Activated naive CD4-positive, alpha-beta T cell treated with anti-CD3 and anti-CD28 coated beads, Interleukin-2, amount 50 U/mL, for 24 hours (primary cell): ENCODE results near the gene RPL39L.

Experiments
- H3K27ac Mint-ChIP-seq: one replicate; pipeline ENCODE4 v1.8.0; 2021; ENCODE audit warnings: mild to moderate bottlenecking, mixed read lengths
- H3K27me3 Mint-ChIP-seq: one replicate; pipeline ENCODE4 v1.8.0; 2021; ENCODE audit warnings: mixed read lengths
- H3K36me3 Mint-ChIP-seq: one replicate; pipeline ENCODE4 v1.8.0; 2021; ENCODE audit warnings: mixed read lengths
- H3K4me1 Mint-ChIP-seq: one replicate; pipeline ENCODE4 v1.8.0; 2021; ENCODE audit warnings: mixed read lengths
- H3K4me3 Mint-ChIP-seq: one replicate; pipeline ENCODE4 v1.8.0; 2021; ENCODE audit warnings: mild to moderate bottlenecking, mixed read lengths
- H3K9me3 Mint-ChIP-seq: one replicate; pipeline ENCODE4 v1.8.0; 2021; ENCODE audit warnings: mixed read lengths

Gene RPL39L

DNA sequence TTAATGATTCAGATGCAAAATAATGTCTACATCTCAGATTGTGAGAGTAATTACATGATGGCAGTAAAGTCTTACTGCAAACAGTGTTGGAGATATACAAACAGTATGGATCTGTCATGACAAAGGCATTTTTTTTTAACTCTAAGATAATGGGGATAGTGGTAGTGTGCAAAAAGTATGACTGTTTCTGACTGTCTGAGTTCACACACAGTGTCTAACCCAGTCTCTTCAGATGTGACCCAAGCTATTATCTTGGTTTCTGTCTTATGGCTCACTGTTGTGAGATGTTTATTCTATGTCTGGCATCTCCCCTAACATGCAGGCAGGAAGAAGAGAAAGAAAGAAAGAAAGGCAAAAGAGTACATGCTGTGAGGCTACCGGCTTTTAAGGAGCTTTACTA lies 17.0 kb downstream of the RPL39L start:
- H3K4me3 Mint-ChIP-seq, result no peak overlapping the region
- H3K4me1 Mint-ChIP-seq, result no peaks in the 10 kb centered on the region
- peaks cover 4% of the 10 kb centered on the region for H3K9me3 Mint-ChIP-seq
- no peaks in the 10 kb centered on the region for H3K27me3 Mint-ChIP-seq
- peaks cover 2% of the 10 kb centered on the region for H3K36me3 Mint-ChIP-seq
- no peak overlapping the region for H3K27ac Mint-ChIP-seq

DNA sequence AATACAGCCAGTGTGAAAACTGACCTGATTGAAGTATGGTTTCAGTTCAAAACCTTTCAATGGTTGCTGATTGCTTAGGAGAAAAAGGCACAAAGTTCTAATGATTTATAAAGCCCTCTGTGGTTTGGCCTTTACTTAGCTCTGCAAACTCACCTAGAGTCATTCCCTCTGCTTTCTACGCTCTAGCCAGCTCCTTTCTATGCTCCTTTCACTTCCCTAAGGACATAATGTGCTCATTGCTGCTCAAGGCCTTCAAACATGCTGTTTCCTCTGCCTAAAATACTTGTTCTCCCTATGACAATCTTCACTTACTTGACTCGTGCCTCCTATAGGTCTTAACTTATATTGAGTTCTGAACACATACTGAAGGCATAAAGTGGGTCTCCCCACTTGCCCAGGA lies 19.0 kb downstream of the RPL39L start:
- no peaks in the 10 kb centered on the region for H3K9me3 Mint-ChIP-seq
- no peaks in the 10 kb centered on the region for H3K4me1 Mint-ChIP-seq
- H3K4me3 Mint-ChIP-seq, result no peak overlapping the region
- H3K27me3 Mint-ChIP-seq, result no peaks in the 10 kb centered on the region
- no peaks in the 10 kb centered on the region for H3K36me3 Mint-ChIP-seq
- no peak overlapping the region for H3K27ac Mint-ChIP-seq

DNA sequence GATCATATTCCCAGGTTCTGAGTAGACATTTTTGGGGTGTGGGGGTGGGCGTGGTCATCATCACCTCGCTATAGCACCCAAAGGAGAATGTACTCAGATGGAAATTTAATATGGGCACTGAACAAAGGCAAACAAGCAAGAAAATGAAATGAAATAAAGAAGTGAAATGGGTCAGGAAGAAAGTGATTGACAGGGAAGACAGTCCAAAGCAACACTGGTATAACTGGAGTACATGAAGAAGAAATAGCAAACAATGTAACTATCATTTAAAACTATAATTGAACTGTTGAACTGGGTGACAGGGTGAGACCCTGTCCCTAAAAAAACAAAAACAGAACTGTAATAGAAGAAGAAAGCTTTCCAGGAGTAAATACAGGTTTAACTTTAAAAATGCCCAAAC lies 24.8 kb downstream of the RPL39L start:
- Mint-ChIP-seq H3K36me3 (no peaks in the 10 kb centered on the region), H3K4me1 (peaks cover 7% of the 10 kb centered on the region), H3K27me3 (no peaks in the 10 kb centered on the region), H3K27ac (no peak overlapping the region), H3K9me3 (no peaks in the 10 kb centered on the region), H3K4me3 (no peak overlapping the region)

DNA sequence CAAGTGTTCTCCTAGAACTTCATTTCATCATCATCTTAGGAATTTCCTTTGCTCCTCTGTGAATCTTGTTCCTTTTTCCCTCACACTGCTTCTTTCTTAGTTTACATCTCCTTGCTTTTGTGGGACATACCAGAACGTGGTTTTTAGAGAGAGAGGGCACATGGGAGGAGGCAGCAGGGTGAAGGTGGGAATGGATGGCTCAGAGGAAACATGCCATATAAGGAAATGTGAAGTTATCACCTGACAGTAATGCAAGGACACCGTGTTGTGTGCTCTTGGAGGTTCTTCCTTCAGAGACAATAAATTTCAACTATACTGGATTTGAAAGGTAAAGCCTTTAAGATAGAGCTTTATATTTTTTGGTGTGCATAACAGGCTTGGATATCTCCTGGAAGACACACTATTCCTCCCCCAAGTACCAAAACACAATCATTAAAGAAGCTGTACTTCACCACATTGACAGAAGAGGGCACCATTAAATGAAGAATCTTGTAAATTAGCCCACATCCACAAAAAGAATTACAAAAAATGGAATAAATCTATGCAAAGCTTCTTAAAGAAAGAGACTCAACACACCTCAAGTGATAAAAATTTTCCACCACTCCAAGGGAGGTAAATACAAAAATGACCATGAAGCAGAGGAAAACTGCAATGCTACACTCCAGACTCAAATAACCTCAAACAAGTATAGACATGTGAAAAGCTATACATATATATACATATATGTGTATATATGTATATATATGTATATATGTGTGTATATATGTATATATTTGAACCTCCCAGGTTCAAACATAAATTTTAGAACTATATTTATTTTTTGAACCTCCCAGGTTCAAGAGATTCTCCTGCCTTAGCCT lies 26.1 kb downstream of the RPL39L start:
- H3K9me3 Mint-ChIP-seq, result no peaks in the 10 kb centered on the region
- H3K27ac Mint-ChIP-seq, result no peak overlapping the region
- H3K4me3 Mint-ChIP-seq, result no peak overlapping the region
- H3K4me1 Mint-ChIP-seq, result peaks cover 7% of the 10 kb centered on the region
- no peaks in the 10 kb centered on the region for H3K36me3 Mint-ChIP-seq
- no peaks in the 10 kb centered on the region for H3K27me3 Mint-ChIP-seq

DNA sequence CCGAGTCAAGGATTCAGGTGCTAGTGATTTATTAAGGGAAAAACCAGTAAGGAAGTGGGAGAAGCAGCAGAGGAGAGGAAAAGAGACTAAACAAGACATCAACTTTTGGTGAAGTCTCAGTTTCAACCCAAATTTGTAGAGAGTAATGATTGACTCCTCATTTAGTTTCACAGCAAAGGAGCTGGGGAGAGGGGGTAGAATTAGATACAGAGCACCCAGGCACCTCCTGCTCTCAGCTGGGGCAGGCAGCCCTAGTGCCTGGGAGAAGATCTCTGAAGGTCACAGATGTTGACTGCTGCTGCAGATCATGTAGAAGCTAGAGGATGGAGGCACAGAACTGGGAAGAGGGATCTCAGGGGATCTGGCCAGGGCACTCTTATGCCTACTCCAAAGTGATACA lies 29.1 kb downstream of the RPL39L start:
- Mint-ChIP-seq H3K4me1 (peaks cover 7% of the 10 kb centered on the region), H3K27ac (no peak overlapping the region), H3K4me3 (no peak overlapping the region), H3K36me3 (no peaks in the 10 kb centered on the region), H3K27me3 (no peaks in the 10 kb centered on the region), H3K9me3 (no peaks in the 10 kb centered on the region)

DNA sequence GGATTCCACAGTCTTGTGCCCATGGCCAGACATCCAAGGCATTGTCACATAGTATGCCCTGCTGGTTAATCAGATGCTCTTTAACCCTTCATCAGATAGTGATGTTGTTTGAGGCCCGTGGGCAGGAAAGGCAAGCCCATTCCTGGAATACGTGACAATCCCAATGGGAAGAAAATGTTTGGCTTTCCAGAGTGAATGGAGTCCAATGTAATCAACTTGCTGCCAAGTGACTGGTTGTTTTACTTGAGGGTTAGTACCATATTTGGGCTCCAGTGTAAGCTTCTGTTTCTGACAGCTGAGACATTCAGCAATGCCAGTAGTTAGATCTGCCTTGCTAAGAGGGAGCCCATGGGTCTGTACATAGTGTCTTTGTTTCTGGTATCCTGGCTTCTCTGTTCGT lies 31.3 kb downstream of the RPL39L start:
- Mint-ChIP-seq H3K4me3 (no peak overlapping the region), H3K36me3 (no peaks in the 10 kb centered on the region), H3K27ac (no peak overlapping the region), H3K4me1 (peaks cover 3% of the 10 kb centered on the region), H3K9me3 (no peaks in the 10 kb centered on the region), H3K27me3 (no peaks in the 10 kb centered on the region)

DNA sequence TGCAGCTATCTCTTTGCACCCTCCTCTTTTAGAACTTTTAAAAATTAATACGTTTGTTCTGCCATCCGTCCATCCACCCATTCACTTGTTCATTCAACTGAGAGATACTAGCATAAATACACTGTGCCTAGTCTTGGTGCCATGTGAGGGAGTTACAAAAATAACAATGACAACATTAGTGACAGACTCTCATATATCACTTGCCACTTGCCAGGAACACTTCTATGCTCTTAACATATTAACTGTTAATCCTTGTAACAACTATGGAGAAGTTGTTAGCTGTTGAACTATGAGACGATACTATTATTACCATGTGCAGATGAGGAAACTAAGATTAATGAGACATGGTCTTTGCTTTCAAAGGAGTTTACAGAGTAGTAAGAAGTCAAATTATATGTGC lies 33.6 kb downstream of the RPL39L start:
- no peaks in the 10 kb centered on the region for H3K9me3 Mint-ChIP-seq
- no peaks in the 10 kb centered on the region for H3K36me3 Mint-ChIP-seq
- no peak overlapping the region for H3K27ac Mint-ChIP-seq
- no peak overlapping the region for H3K4me3 Mint-ChIP-seq
- peaks cover 15% of the 10 kb centered on the region for H3K4me1 Mint-ChIP-seq
- no peaks in the 10 kb centered on the region for H3K27me3 Mint-ChIP-seq

DNA sequence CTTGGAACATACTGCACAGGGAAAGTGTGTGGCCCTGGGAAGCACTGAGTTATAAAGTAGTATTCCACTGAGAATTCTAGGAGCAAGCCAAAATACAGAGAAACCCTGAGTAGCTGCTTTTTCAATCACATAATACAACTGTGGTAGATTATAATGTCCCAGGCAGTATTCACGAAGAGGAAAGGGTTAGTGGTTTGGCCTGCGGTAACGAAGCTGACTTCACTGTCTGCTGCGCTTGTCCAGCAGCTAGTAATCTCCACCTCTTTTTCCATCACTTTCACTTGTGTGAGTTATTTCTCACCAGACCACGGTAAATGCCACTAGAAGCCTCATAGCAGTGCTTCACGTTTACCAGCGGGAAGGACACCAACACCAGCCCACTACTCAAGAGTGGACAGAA lies 34.4 kb downstream of the RPL39L start:
- no peaks in the 10 kb centered on the region for H3K36me3 Mint-ChIP-seq
- H3K27me3 Mint-ChIP-seq, result no peaks in the 10 kb centered on the region
- no peak overlapping the region for H3K27ac Mint-ChIP-seq
- peaks cover 15% of the 10 kb centered on the region for H3K4me1 Mint-ChIP-seq
- H3K9me3 Mint-ChIP-seq, result peaks cover under 1% of the 10 kb centered on the region
- H3K4me3 Mint-ChIP-seq, result no peak overlapping the region

DNA sequence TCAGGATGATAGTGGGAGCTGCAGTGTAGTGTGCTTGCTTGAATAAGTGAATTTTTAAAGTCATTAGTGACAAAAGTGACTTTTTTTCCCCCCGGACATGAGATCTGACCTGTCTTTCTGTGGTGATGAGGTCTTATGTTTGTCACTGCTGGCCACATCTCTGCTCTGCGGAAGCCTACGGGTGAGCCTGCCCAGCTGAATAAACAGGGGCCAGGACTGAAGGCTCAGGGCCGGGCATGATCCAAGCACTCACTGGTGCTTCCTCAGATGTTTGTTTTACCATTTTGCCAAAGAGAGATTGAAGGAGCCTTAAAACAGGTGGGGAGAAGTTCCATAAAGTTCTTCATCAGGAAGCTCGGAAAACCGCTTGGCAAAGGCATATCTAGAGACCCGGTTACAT lies 35.0 kb downstream of the RPL39L start:
- no peak overlapping the region for H3K27ac Mint-ChIP-seq
- peaks cover 7% of the 10 kb centered on the region for H3K9me3 Mint-ChIP-seq
- no peaks in the 10 kb centered on the region for H3K36me3 Mint-ChIP-seq
- no peak overlapping the region for H3K4me3 Mint-ChIP-seq
- peaks cover 15% of the 10 kb centered on the region for H3K4me1 Mint-ChIP-seq
- no peaks in the 10 kb centered on the region for H3K27me3 Mint-ChIP-seq

DNA sequence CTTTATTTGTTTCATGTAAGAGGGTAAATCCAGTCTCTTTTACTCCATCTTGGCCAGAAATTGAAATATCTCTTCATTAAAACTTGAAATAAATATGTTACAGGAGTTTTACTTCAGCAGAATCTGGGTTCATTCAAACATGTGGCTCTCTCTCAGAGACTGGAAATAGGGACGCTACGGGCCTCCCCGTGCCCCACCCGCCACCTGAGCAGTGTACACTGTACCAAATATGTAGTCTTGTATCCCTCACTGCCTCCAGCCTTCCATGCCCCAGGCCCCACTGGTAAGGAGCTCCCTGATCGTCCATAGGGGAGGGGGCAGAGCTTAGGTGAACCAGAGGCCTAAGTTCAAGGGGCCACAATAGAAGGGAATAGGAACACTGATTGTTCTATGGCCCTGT lies 36.0 kb downstream of the RPL39L start:
- peak overlapping the region; percentile 8 for H3K27ac Mint-ChIP-seq
- H3K27me3 Mint-ChIP-seq, result no peaks in the 10 kb centered on the region
- H3K4me3 Mint-ChIP-seq, result no peak overlapping the region

DNA sequence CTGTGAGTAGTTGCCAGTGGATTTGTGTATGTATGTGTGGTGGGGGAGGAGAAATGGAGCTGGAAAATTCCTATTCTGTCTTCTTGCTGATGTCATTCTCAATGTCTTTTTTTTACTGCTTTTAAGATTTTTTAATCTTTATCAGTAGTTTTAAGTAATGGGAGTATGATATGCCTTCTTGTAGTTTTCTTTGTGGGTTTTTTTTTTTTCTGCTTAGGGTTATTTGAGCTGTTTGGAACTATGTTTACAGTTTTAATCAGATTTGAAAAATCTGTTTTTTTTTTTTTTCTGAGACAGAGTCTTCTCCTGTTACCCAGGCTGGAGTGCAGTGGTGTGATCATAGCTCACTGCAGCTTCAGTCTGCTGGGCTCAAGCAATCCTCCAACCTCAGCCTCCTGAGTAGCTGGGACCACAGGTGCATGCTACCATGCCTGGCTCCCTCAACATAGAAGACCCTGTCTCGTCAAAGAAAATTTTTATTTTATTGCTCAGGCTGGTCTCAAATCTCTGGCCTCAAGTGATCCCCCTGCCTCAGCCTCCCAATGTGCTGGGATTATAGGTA lies 37.1 kb downstream of the RPL39L start:
- Mint-ChIP-seq H3K4me3 (peak overlapping the region; percentile 67), H3K27ac (peak overlapping the region; percentile 73), H3K27me3 (no peaks in the 10 kb centered on the region), H3K4me1 (peaks cover 16% of the 10 kb centered on the region), H3K36me3 (no peaks in the 10 kb centered on the region), H3K9me3 (peaks cover 9% of the 10 kb centered on the region)

More for the DNA sequence above, 36.0 kb downstream of the RPL39L start:
- peaks cover 9% of the 10 kb centered on the region for H3K9me3 Mint-ChIP-seq
- peaks cover 15% of the 10 kb centered on the region for H3K4me1 Mint-ChIP-seq
- no peaks in the 10 kb centered on the region for H3K36me3 Mint-ChIP-seq

DNA sequence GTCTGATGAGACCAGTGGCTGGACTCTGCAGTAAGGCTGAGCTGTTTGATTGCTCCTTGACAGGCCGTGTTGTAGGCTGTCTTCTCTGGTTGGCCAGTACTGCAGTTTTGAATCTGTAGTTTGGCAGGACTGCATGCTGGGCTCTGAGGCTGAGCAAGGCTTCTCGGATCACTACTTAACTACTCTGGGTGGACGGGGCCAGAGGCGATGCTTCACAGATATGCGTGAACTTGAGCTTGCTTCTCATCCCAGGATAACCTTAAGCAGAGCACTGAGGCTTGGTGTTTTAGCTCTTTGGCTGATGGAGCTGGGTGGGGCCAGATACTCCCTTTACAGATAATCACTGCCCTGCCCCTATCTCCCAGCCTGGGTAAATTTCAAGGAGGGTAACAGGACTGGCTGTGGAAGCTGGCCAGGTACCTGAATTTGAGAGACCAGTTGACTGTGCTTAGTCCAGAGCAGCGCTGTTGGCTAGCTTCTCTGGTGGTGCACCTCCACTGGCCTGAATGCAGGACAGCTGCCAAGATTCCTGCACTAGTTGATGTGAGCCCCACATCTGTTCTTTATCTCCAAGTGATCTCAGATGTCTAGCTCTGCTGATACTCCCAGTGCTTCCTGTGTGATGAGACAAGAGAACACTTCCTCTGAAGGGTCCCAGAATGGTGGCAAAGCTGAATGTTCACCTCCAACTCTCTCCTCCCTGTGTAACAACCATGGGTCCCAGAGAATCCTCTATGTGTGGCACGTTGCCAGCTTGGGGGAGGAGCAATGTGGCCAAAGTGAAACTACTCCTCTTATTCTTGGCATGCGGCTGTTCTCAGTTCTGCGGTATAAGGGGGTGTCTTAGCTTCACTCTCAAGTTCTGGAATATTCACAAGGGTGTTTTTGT lies 37.9 kb downstream of the RPL39L start:
- Mint-ChIP-seq H3K27ac (peak overlapping the region; percentile 73), H3K27me3 (no peaks in the 10 kb centered on the region), H3K4me1 (peaks cover 22% of the 10 kb centered on the region), H3K4me3 (peak overlapping the region; percentile 67), H3K36me3 (peaks cover 1% of the 10 kb centered on the region), H3K9me3 (peaks cover 9% of the 10 kb centered on the region)

DNA sequence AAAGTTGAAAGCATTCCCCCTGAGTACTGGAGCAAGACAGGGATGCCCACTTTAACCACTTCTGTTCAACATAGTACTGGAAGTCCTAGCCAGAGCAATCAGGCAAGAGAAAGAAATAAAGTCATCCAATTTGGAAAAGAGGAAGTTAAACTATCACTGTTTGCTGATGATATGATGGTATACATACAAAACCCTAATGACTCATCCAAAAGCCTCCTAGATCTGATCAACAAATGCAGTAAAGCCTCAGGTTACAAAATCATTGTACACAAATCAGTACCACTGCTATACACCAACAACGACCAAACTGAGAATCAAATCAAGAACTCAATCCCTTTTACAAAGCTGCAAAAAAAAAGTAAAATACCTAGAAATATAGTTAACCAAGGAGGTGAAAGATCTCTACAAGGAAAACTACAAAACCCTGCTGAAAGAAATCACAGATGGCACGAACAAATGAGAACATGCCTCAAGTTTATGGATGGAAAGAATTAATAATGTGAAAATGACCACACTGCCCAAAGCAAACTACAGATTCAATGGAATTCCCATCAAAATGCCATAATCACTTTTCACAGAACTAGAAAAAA lies 40.3 kb downstream of the RPL39L start:
- Mint-ChIP-seq H3K36me3 (peaks cover 2% of the 10 kb centered on the region), H3K4me3 (no peak overlapping the region), H3K9me3 (peaks cover 9% of the 10 kb centered on the region), H3K27ac (no peak overlapping the region), H3K4me1 (peaks cover 24% of the 10 kb centered on the region), H3K27me3 (no peaks in the 10 kb centered on the region)

DNA sequence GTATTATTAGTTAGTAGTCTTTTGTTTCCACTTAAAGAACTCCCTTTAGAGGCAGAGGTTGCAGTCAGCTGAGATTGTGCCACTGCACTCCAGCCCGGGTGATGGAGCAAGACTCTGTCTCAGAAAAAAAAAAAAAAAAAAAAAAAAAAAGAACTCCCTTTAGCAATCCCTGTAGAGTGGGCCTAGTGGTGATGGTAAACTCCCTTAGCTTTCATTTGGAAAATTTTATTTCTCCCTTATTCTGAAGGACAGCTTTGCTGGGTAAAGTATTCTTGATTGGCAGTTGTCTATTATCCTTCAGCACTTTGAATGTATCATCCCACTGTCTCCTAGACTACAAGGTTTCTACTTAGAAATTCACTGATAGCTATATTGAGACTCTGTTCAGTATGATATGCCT lies 46.0 kb downstream of the RPL39L start:
- H3K27me3 Mint-ChIP-seq, result no peaks in the 10 kb centered on the region
- H3K9me3 Mint-ChIP-seq, result peaks cover 2% of the 10 kb centered on the region
- H3K36me3 Mint-ChIP-seq, result peaks cover 10% of the 10 kb centered on the region
- H3K27ac Mint-ChIP-seq, result no peak overlapping the region
- no peak overlapping the region for H3K4me3 Mint-ChIP-seq
- H3K4me1 Mint-ChIP-seq, result peaks cover 10% of the 10 kb centered on the region

DNA sequence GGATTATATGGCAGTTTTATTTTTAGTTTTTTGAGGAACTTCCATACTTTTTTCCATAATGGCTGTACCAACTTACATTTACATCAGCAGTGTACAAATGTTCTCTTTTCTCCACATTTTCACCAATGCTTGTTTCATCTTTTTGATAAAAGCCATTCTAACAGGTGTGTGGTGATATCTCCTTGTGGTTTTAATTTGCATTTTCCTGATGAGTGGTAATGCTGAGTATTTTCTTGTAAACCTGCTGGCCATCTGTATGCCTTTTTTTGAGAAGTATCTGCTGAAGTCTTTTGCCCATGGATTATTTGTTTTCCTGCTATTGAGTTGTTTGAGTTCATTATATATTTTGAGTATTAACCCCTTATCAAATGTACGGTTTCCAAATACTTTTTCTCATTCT lies 50.6 kb downstream of the RPL39L start:
- Mint-ChIP-seq H3K27me3 (no peaks in the 10 kb centered on the region), H3K9me3 (peaks cover 5% of the 10 kb centered on the region), H3K36me3 (peaks cover 13% of the 10 kb centered on the region), H3K4me3 (no peak overlapping the region), H3K4me1 (peaks cover 14% of the 10 kb centered on the region), H3K27ac (no peak overlapping the region)
